HG02610 (cell line): Measurements from ENCODE around the gene REEP6.
"Not testable (repeated sequence)": the region's sequence is repeated elsewhere in the genome, so short reads cannot be mapped to it uniquely, and the experiment has no call there.

ENCODE experiments used
- ATAC-seq: cut with Tn5 transposase; IDR thresholded peaks from one replicate; pipeline ENCODE4 v1.9.1; 2021; ENCODE audit warnings: mild to moderate bottlenecking, moderate library complexity; ENCODE audit not compliant: unreplicated experiment

Gene REEP6

GRCh38 chr19:1505991-1506881 lies 15.3 kb downstream of the REEP6 start:
- ATAC-seq, result no peak

GRCh38 chr19:1507192-1507660 lies 16.2 kb downstream of the REEP6 start:
- no peak for ATAC-seq

- ATAC-seq, result no peak
These were observed 17.0 kb downstream of the REEP6 start for GRCh38 chr19:1507763-1508506.

- ATAC-seq, result no peak
These were observed 17.5 kb downstream of the REEP6 start for GRCh38 chr19:1508507-1508856.

GRCh38 chr19:1509602-1510441 lies 18.8 kb downstream of the REEP6 start:
- no peak for ATAC-seq

GRCh38 chr19:1510442-1510806 lies 19.4 kb downstream of the REEP6 start:
- ATAC-seq, result no peak

- no peak for ATAC-seq
These were observed 19.8 kb downstream of the REEP6 start for GRCh38 chr19:1510807-1511206.

- no peak for ATAC-seq
These were observed 20.6 kb downstream of the REEP6 start for GRCh38 chr19:1511318-1512317.

- no peak for ATAC-seq
These were observed 21.9 kb downstream of the REEP6 start, which contains the start of gene ADAMTSL5 for GRCh38 chr19:1512671-1513498. TSS of gene ADAMTSL5 (minus strand) at chr19:1513019. CDS start at chr19:1510943, 2,076 bp downstream.

GRCh38 chr19:1513499-1514294 lies 22.7 kb downstream of the REEP6 start:
- ATAC-seq, result no peak

GRCh38 chr19:1514295-1514661 lies 23.3 kb downstream of the REEP6 start:
- ATAC-seq, result no peak

- ATAC-seq, result no peak
These were observed 24.2 kb downstream of the REEP6 start for GRCh38 chr19:1514986-1515721.

- no peak for ATAC-seq
These were observed 25.4 kb downstream of the REEP6 start for GRCh38 chr19:1516395-1516753.

- ATAC-seq, result no peak
These were observed 27.5 kb downstream of the REEP6 start for GRCh38 chr19:1518471-1518870.

GRCh38 chr19:1519802-1520201 lies 28.8 kb downstream of the REEP6 start:
- ATAC-seq, result not testable (repeated sequence)

- no peak for ATAC-seq
These were observed 29.3 kb downstream of the REEP6 start for GRCh38 chr19:1520203-1520780.

- no peak for ATAC-seq
These were observed 30.7 kb downstream of the REEP6 start for GRCh38 chr19:1521636-1522035.
